Activated T-helper 17 cell treated with anti-CD3 and anti-CD28 coated beads, Interleukin-2, amount 50 U/mL, for 72 hours (primary cell): ENCODE data around the gene EIF3K. TPM values are rescaled to one million over a fixed set of nuclear protein-coding genes. Genes with fewer than 3 reads are reported as not detected.
A peak's percentile ranks its signal among the peaks of the same experiment; 100 is the strongest.

Experiments
- ATAC-seq: fragments of 150-1000 bp; cut with Tn5 transposase; replicated peaks from 2 replicates; pipeline ENCODE4 v1.10.0; 2021; ENCODE audit warnings: mild to moderate bottlenecking, moderate library complexity
- H3K27ac Mint-ChIP-seq: one replicate; pipeline ENCODE4 v1.8.0; 2022; ENCODE audit warnings: mixed read lengths
- H3K27me3 Mint-ChIP-seq: one replicate; pipeline ENCODE4 v1.8.0; 2022; ENCODE audit warnings: mixed read lengths
- H3K36me3 Mint-ChIP-seq: one replicate; pipeline ENCODE4 v1.8.0; 2022; ENCODE audit warnings: low read depth, mild to moderate bottlenecking, mixed read lengths
- H3K4me1 Mint-ChIP-seq: one replicate; pipeline ENCODE4 v1.8.0; 2022; ENCODE audit warnings: mixed read lengths
- H3K4me3 Mint-ChIP-seq: one replicate; pipeline ENCODE4 v1.8.0; 2022; ENCODE audit warnings: mild to moderate bottlenecking, mixed read lengths
- H3K9me3 Mint-ChIP-seq: one replicate; pipeline ENCODE4 v1.8.0; 2022; ENCODE audit warnings: mixed read lengths
- total RNA-seq, 2 donors: library from RNA; stranded (reverse); gene quantifications; one replicate each; pipeline ENCODE4 v1.2.3, GENCODE V29; 2022

EIF3K gene
- total RNA-seq, 2 donors from 2014 or later, result 172 to 301 TPM

DNA sequence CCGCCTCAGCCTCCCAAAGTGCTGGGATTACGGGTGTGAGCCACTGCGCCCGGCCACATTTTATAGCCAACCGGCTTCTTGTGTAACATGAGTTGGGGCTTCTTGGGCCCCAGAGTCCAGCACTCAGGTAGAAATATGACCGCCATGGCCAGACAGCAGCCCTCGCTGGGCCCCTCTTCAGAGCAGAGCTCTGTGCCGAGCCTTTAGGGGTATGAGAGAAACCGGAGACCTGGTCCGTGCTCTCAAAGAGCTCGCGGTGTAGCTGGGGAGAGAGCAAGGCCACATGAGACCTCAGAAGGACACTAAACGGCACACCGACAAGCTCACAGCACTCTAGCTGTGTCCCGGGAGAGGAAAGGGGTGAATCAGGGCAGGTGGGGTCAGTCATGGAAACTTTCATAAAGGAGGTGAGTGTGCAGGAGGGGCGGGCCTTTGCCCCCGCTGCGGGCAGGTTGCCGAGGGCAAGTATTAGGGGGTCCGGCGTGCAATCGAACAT, 44.2 kb downstream of the EIF3K start:
- no peak overlapping the region for H3K4me3 Mint-ChIP-seq
- no peaks in the 10 kb centered on the region for H3K9me3 Mint-ChIP-seq
- peak overlapping the region; percentile 67 for H3K27ac Mint-ChIP-seq
- ATAC-seq, result no peak
- peaks cover 61% of the 10 kb centered on the region for H3K36me3 Mint-ChIP-seq
- no peaks in the 10 kb centered on the region for H3K27me3 Mint-ChIP-seq
- H3K4me1 Mint-ChIP-seq, result peaks cover 32% of the 10 kb centered on the region

DNA sequence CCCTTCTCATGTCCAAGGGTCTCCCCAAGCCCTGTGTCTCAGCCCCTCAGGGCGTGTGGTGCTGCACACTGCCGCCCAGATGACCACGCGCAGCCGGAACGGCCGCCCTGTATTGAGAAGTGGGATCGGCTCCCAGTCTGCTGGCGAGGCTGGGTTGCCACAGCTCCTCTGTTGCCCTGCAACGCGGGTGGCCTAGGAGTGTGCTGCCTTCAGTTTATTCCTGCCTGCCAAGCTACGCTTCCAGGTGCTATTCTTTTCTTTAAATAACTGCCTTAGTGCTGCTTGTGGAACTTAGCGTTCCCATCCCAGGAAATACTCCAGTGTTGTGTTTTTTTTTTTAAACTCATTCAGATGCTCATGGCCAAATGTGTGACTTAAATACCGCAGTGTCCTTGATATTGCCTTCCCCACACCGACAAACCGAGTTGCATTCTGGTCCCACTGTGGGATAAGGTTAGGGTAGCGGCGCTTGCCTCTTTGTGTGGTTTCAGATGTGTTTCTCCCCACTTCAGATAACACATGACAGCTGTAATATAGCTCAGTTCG, 45.0 kb downstream of the EIF3K start:
- H3K4me3 Mint-ChIP-seq, result no peak overlapping the region
- ATAC-seq, result no peak
- H3K9me3 Mint-ChIP-seq, result no peaks in the 10 kb centered on the region
- peaks cover 36% of the 10 kb centered on the region for H3K4me1 Mint-ChIP-seq
- no peaks in the 10 kb centered on the region for H3K27me3 Mint-ChIP-seq
- H3K36me3 Mint-ChIP-seq, result peaks cover 64% of the 10 kb centered on the region
- H3K27ac Mint-ChIP-seq, result peak overlapping the region; percentile 61

DNA sequence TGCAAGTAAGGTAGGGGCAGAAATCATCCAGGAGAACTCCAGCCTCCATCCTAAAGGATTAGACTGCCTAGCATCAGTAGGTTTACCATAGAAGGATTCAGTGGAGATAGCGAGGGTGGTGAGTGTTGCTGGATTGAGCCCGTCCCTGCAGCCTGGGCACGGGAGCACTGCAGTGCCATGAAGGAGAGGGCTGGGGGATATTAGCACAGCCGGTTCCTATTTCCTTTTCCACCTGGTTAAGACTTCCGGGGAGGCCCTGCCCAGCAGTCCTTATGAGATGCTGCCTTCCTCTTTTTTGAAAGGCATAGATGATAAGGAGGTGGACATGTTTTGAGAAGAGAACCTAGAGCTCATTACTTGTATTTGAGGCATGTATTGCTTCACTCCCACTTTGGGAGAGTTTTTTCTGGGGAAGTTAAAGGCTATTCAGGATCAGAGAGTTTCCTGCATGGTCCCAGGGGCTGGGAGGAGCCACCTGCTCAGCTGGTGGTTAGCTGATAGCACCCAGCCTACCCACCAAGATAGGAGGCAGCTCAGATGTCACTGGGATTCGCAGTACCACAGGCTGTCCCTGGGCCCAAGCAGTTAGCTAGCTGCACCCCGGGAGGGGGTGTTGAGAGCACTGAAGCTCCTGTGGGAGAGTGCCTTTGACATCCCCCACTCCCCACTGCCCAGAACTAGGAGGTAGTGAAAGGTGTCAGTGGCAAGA, 45.7 kb downstream of the EIF3K start:
- Mint-ChIP-seq H3K4me3 (no peak overlapping the region), H3K36me3 (peaks cover 67% of the 10 kb centered on the region), H3K27ac (peak overlapping the region; percentile 61), H3K27me3 (no peaks in the 10 kb centered on the region), H3K4me1 (peaks cover 43% of the 10 kb centered on the region), H3K9me3 (no peaks in the 10 kb centered on the region)
- ATAC-seq, result no peak

DNA sequence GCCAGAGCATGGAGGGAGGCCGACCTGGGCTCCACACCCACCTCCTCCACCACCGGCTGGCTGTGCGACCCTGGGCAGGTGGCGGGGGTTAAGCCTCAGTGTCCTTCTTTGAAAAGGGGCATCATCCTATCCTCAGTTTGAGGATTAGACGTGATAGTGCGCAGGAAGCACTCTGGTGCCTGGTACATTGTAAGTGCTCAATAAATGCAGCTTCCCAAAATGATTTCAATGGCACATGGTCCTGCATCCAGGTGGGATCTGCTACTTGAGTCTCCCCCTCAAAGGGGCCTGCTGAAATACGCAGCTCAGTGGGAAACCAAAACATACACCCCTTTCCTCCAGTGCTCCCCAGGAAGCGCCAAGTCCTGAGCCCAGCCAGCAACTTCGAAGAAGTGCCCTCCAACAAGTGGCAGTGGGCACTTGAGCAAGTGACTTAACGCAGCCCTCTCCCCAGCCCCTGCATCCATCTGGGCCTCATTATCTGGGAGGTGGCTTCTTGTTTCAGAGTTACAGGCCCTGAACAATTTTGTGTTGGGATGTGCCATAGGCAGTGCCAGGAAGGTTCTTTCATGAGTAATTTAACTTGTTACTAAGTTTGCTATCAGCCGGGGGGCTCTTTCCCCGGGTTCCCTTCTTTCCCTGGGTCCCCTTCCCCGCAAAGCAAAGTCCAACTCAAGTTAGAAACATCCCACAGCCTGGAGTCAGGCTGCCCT, 46.4 kb downstream of the EIF3K start:
- H3K36me3 Mint-ChIP-seq, result peaks cover 68% of the 10 kb centered on the region

DNA sequence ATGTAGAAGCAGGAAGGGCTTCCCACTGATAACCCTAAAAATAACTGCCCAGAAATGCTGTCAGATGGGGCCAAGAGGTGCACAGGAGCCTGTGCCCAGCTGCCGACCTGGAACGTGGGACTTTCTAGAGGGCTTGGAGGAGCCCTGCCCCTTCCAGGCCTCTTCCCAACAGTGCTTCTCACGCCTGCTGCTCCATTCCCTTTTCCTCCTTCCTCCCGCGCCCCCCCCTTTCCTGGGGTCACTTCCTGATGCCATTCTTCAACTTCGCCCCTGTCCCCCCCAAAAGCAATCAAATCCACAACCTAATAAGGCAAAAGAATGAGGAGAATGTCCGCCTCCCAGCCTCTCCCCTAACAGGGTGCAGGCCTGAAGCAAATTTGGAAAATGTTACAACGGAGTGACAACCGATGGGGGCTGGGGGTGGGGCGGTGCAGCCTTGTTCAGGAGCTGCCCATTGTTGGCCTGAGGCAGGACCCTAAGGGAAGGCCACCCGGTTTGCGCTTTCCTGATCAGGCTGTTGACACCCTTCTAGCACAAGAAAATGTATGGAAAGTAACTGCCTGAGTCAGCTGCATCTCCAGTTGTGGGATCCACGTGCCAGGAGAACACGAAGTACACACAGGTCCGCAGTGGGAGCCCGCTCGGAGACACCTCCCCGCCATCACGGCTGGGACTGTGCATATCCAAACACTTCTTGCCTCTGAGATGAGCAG, 47.1 kb downstream of the EIF3K start:
- peak overlapping the region; percentile 42 for H3K4me3 Mint-ChIP-seq
- H3K27me3 Mint-ChIP-seq, result no peaks in the 10 kb centered on the region
- peaks cover 44% of the 10 kb centered on the region for H3K4me1 Mint-ChIP-seq
- H3K9me3 Mint-ChIP-seq, result no peaks in the 10 kb centered on the region
- peaks cover 60% of the 10 kb centered on the region for H3K36me3 Mint-ChIP-seq
- H3K27ac Mint-ChIP-seq, result peak overlapping the region; percentile 55
- ATAC-seq, result no peak

More for the DNA sequence above, 46.4 kb downstream of the EIF3K start:
- H3K4me3 Mint-ChIP-seq, result no peak overlapping the region
- H3K27ac Mint-ChIP-seq, result peak overlapping the region; percentile 55
- ATAC-seq, result no peak
- no peaks in the 10 kb centered on the region for H3K27me3 Mint-ChIP-seq
- peaks cover 49% of the 10 kb centered on the region for H3K4me1 Mint-ChIP-seq
- H3K9me3 Mint-ChIP-seq, result no peaks in the 10 kb centered on the region

DNA sequence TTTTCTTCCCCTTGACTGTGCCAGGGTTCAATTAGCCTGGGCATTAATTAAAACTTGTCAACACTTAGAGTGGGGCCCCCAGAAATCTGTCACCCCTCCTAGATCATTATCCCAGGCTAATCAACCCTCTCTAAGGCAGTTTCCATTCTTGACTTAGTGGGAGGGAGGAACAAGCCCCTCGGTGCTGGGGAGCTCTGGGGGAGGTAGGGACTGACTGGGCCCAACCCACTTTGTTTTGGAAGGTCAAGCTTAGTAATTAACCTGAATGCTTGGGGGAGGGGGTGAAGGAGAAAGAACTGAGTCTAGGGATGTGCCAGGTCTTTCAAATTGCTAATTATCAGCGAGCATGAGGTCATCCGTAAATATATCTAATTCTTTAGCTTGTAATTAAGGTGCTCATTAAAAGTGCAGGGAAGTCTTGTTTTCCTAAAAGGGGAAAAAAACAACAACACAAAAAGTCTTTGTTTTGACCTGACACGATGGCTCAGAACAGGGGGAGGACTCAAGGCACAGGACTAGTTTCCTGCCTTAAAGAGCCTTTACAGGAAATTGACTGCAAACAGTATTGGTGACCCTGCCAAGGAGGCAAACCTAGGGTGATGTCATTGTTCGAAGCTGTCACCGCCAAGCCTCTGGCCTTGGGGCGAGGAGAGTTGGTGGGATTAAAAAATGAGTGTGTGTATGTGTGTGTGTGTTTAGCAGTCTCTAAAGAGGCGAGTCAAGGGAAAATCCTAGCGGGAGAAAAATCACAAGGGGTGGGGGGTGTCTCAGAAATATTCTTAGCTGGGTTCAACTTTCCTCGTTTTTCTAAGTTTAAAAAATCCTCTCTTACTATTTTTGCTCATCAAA, 47.9 kb downstream of the EIF3K start:
- H3K27me3 Mint-ChIP-seq, result no peaks in the 10 kb centered on the region
- peak overlapping the region; percentile 42 for H3K4me3 Mint-ChIP-seq
- H3K4me1 Mint-ChIP-seq, result peaks cover 44% of the 10 kb centered on the region
- H3K27ac Mint-ChIP-seq, result peak overlapping the region; percentile 55
- ATAC-seq, result peak; percentile 94
- peaks cover 55% of the 10 kb centered on the region for H3K36me3 Mint-ChIP-seq
- H3K9me3 Mint-ChIP-seq, result no peaks in the 10 kb centered on the region

DNA sequence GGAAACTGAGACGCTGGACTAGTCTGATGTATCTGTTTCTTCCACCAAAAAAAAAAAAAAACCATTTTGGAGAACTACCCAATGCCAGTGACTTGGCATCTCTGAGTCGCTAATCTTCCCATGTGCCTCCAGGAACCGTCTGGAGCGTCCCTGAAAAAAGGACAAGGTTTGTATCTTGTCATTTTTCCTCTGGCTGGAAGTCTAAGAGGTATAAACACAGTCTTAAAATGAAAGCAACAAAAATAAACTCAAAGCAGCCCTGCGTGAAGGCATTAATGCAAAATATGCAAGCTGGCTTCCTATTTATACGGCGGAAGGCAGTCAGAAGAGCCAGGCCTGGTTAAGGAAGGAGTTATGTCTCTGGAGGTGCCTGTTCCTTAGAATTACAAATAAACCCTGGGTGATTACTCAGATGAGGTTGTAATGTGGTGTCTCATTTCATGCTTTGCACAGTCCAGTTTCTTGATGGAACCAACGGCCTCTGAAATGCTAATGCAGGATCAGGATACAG, 48.7 kb downstream of the EIF3K start:
- Mint-ChIP-seq H3K36me3 (peaks cover 47% of the 10 kb centered on the region), H3K4me1 (peaks cover 44% of the 10 kb centered on the region), H3K27me3 (no peaks in the 10 kb centered on the region), H3K27ac (peak overlapping the region; percentile 55), H3K4me3 (peak overlapping the region; percentile 42), H3K9me3 (no peaks in the 10 kb centered on the region)
- no peak for ATAC-seq

DNA sequence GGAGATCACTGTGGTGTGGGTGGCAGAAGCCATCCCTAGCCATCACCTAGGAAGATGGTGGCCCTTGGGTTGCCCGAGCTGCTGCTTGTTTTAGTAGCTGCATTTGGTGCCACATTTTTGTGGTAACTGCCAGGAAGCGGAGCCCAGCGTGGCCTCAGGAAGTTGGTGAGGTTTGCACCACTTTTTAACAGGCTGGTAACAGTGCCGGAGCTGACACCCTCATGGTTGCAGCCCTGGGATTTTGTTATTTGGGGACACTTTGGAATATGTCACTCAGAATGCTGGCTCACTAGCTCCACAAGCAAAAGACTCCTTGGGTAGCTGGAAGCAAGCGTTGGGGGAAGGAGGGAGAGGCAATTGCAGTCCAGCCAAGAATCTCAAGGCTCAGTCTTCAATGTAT, 50.6 kb downstream of the EIF3K start:
- Mint-ChIP-seq H3K36me3 (peaks cover 36% of the 10 kb centered on the region), H3K4me3 (peak overlapping the region; percentile 42)
- peak; percentile 51 for ATAC-seq

DNA sequence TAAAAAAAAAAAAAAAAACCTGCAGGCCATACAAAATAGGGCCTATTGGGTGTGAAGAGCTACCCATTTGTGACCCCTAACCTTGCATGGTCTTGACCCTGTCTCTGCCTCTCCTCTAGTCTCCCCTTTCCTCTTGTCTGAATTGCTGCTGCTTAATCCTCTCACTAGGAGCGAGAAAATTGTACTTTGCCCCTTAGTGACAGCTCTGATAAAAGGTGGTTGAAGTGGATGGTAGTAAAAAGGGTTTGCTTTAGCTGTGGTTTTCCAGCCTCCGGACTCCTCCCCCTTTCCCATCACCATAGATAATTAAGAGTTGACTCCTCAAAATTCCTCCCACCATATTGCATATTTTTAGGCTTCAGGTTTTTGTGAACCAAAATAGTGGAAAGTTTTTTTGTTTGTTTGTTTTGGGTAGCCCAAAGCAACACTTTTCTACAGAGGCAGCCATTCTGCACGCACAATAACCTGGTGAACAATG, 52.0 kb downstream of the EIF3K start:
- ATAC-seq, result no peak
- H3K27me3 Mint-ChIP-seq, result no peaks in the 10 kb centered on the region
- H3K36me3 Mint-ChIP-seq, result peaks cover 34% of the 10 kb centered on the region
- no peak overlapping the region for H3K4me3 Mint-ChIP-seq
- peaks cover 54% of the 10 kb centered on the region for H3K4me1 Mint-ChIP-seq
- no peaks in the 10 kb centered on the region for H3K9me3 Mint-ChIP-seq
- H3K27ac Mint-ChIP-seq, result no peak overlapping the region

More for the DNA sequence above, 50.6 kb downstream of the EIF3K start:
- H3K27ac Mint-ChIP-seq, result peak overlapping the region; percentile 66
- no peaks in the 10 kb centered on the region for H3K9me3 Mint-ChIP-seq
- H3K27me3 Mint-ChIP-seq, result no peaks in the 10 kb centered on the region
- peaks cover 46% of the 10 kb centered on the region for H3K4me1 Mint-ChIP-seq

DNA sequence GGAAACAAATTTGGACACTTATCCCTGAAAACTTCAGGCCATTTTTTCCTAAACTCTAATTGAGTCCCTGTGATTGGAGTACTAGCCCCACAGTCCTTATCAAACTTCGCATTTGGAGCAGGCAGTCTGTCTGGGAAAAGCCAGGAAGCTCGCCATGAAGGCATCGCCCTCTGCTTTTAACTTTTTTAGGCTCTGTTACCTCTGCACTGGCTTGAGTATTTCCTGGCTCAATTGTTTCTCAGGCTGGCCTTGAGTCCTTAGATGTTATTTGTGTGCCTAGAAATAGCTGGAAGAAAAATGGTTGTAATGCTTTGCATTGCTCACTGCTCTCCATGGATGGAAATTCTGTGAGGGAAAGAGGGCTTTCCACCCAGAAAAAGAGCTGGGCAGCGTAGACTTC, 52.7 kb downstream of the EIF3K start:
- H3K27ac Mint-ChIP-seq, result no peak overlapping the region
- H3K4me3 Mint-ChIP-seq, result no peak overlapping the region
- H3K27me3 Mint-ChIP-seq, result no peaks in the 10 kb centered on the region
- H3K4me1 Mint-ChIP-seq, result peaks cover 53% of the 10 kb centered on the region
- H3K36me3 Mint-ChIP-seq, result peaks cover 33% of the 10 kb centered on the region
- no peak for ATAC-seq
- H3K9me3 Mint-ChIP-seq, result no peaks in the 10 kb centered on the region

DNA sequence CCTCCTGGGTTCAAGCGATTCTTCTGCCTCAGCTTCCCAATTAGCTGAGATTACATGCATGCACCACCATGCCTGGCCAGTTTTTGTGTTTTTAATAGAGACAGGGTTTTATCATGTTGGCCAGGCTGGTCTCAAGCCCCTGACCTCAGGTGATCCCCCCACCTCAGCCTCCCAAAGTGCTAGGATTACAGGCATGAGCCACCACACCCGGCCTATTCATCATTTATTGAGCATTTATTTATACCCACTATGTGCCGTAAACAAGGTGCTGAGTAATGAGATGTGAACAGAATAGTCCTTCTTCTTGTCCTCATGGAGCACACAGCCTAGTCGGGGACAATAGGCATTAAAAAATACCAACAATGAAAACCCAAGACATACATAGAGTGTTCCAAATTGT, 54.0 kb downstream of the EIF3K start:
- Mint-ChIP-seq H3K36me3 (peaks cover 30% of the 10 kb centered on the region), H3K27me3 (no peaks in the 10 kb centered on the region), H3K27ac (no peak overlapping the region), H3K9me3 (no peaks in the 10 kb centered on the region), H3K4me3 (no peak overlapping the region), H3K4me1 (peaks cover 57% of the 10 kb centered on the region)
- ATAC-seq, result no peak

DNA sequence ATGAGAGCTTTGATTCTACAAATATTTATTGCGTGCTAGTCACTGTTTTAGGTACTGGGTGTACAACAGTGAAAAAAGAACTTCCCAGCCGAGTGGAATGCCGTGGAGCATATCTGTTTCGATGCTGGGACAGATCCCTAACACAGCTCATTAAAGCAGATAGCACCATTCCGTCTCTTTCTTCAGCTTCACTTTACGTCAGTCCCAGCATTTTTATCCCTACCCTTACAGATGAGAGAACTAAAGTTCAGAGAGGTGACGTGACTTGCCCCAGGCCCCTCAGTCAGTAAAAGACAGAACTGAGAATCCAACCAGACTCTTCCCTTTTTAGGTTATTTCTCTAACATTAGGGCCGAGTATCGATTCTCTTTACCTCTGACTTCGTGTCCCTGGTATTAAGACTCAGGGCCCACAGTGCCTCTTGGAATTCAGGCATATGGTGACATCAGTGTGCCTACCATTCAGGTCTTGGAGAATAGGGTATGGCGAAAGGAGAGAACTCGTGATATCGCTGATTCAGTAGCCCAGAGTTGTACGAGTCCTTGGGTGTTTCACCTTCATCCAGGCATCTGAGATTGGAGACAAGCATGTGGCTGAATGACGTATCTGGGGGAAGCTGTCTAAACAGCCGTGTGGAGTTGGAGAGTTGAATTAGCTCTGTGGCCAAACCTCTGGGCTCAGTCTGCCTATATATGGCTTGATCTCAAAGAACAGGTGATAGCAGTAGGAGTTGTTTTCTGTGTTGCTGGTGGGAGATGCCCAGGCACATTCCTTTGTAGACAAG, 55.6 kb downstream of the EIF3K start:
- peak overlapping the region; percentile 32 for H3K4me3 Mint-ChIP-seq
- ATAC-seq, result no peak

DNA sequence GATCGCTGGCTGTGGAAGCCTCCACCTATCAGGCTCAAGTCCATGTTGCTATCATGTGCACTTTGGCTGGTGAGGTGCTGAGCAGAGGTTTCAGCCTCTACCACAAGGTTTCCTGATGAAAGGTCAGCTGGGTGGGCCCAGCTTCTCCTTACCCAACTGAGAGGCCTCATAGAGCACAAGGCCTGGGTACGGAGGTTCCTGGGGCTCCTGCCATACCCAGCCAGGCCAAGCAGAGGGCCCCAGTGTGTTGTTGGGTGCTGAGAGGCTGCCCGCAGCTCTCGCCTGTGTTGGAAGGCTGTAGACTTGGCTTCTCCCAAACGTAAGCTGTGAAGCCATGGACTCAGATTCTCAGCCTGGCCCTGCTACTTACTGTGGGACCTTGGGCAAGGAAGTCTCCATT, 56.6 kb downstream of the EIF3K start:
- Mint-ChIP-seq H3K36me3 (peaks cover 30% of the 10 kb centered on the region), H3K27ac (peak overlapping the region; percentile 67), H3K4me3 (peak overlapping the region; percentile 32)

More for the DNA sequence above, 55.6 kb downstream of the EIF3K start:
- Mint-ChIP-seq H3K9me3 (no peaks in the 10 kb centered on the region), H3K27ac (peak overlapping the region; percentile 67), H3K36me3 (peaks cover 32% of the 10 kb centered on the region), H3K4me1 (peaks cover 52% of the 10 kb centered on the region), H3K27me3 (no peaks in the 10 kb centered on the region)

More for the DNA sequence above, 56.6 kb downstream of the EIF3K start:
- H3K9me3 Mint-ChIP-seq, result no peaks in the 10 kb centered on the region
- ATAC-seq, result peak; percentile 67
- H3K4me1 Mint-ChIP-seq, result peaks cover 54% of the 10 kb centered on the region
- H3K27me3 Mint-ChIP-seq, result no peaks in the 10 kb centered on the region
